Stimulated activated CD8-positive, alpha-beta memory T cell treated with anti-CD3 and anti-CD28 coated beads, Interleukin-7, amount 100 ng/mL, for 24 hours (primary cell): ENCODE data around the gene RASGRF1.

Source experiments
- DNase-seq: peaks from one replicate; pipeline ENCODE4 v3.0.0-alpha.2; 2020; ENCODE audit warnings: low read depth

The RASGRF1 gene

DNA sequence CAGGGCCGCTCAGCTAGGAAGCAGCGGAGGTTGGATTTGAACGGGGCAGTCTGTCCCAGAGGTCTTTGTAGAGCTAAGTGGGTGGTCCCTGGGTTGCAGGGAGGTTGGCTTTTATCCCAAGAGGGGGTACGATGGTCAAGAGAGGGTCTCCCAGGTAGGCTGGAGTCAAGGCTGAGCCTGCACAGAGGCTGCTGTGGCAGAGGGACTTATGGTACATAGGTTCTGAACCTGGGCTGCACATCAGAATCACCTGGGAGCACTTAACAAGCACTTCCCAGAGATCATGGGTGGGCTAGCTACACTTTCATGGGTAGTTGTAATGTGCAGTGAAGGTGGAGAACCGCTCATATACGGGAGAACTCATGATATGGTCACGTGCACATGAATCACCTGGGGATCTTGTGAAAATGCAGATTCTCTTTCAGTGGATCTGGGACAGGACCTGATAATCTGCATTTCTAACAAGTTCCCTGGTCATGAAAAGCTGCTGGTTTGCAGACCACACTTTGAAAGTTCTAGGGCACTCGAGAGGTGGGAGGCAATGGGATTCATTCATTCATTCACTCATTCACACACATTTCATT is 2.9 kb upstream of the RASGRF1 start:
- no peak for DNase-seq

- no peak for DNase-seq
Observed at GRCh38 chr15:79092382-79092781, 1.8 kb upstream of the RASGRF1 start.

DNA sequence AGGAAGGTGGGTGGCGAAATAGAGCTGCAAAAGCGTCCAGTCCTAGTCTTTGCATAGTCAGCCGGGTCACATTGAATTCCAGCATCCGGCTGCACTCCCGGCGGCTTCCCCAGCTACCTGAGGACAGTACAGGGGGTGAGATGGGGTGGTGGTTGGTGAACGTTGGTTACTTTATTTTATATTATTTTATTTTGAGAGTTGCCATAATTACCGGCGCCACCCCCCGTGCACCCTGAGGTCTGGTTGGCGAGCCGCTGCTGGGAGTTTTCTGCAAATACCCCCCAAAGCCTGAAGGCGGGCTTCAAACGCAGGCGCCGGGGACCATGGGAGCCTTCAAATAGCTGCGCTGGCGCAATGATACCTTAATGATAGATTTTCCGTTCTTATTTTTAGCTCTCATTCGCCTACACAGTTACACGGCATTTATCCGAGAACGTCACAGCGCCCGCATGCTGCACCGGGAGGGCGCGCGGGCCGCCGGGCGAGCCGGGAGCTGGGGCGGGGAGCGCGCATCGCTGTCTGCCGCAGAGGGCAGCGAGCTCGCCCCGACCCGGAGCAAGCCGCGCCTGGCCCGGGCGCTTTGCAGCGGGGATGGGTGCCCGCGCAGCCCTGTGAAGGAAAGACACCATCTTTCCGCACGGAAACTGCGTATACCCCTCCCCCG is 756 bp upstream of the RASGRF1 start:
- no peak for DNase-seq

DNA sequence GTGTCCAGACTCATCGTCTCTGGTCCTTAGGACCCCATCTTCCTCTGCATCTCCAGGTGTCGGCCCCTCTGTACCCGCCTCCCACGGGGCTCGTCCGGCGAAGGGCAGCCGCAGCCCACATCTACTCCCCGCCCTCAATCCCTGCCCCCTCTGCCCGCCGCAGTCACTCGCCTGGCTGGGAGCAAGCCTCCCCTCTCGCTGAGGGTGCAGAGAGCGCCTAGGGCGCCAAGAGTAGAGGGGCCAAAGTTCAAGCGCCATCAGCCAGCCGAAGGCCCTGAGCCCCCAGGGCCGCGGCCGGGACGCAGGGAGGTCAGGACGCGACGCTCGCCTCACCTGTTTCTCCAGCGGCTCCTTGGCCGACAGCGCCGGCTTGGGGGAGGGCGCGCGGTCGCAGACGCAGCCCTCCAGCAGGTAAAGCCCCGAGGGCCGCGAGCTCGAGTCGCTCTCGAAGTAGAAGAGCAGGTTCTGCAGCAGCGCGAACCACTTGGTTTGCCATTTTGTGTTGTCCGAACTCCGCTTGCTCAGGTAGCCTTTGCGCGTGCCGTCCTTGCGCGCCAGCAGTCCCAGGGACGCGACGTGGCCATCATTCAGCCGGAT is 592 bp downstream of the RASGRF1 start:
- DNase-seq, result no peak

GRCh38 chr15:79089331-79089889 is 1.2 kb downstream of the RASGRF1 start:
- no peak for DNase-seq

- DNase-seq, result no peak
Observed at GRCh38 chr15:79088426-79089205, 2.0 kb downstream of the RASGRF1 start.

- no peak for DNase-seq
Observed at GRCh38 chr15:79086814-79087213, 3.8 kb downstream of the RASGRF1 start.

DNA sequence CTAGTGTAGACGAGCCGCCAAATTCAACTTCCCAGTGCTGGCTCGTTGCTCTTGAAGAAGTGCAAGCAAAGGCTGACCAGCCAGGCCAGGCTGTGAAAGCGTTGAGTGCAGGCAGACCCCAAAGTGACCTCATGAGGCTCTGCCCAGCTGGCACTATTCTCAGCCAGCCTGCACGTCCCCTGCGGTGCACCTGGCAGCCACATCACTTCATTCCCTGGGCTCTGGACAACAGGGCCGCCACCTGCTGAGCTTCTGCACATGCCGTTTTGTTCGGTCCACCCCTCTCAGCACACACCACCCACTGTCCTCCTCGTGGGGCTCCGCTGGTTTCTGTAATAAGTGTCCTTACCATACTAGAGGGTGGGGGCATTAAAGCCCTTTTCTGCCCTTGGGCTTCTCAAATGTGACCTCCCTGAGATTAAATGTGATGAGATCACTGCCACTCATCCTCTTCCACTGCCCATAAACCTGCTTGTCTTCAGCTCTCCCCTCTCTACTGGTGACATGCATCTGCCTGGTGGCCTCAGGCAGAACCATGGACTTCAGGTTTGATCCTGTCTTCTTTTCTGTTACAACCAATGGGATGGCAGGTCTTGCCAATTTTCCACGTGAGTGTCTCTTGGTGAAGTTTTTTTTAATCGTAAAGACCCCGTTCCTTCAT is 6.1 kb downstream of the RASGRF1 start:
- no peak for DNase-seq

DNA sequence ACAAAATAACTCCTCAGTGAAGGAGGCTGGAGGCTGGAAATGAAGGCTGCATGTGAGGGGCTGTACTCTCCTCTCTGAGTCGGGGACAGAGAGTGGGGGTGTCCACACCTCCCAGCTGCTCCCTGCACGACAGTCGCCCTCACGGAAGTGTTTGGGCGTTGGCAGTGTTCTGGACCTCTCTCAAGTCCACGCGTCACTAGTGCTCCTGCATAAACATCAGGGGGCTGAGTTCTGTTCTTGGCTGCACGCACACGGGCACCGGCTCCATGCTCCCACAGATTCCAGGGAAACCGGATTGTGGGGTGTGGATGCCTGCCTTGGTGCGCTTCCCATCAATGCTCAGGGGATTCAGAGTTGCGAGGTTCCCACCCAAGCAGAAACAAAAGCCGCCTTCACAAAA is 7.4 kb downstream of the RASGRF1 start:
- no peak for DNase-seq

- no peak for DNase-seq
Observed at GRCh38 chr15:79082363-79083070, 8.1 kb downstream of the RASGRF1 start.

- DNase-seq, result no peak
Observed at GRCh38 chr15:79078763-79079410, 11.7 kb downstream of the RASGRF1 start.

GRCh38 chr15:79078003-79078402 is 12.6 kb downstream of the RASGRF1 start:
- DNase-seq, result no peak

- DNase-seq, result no peak
Observed at GRCh38 chr15:79076661-79077060, 13.9 kb downstream of the RASGRF1 start.

DNA sequence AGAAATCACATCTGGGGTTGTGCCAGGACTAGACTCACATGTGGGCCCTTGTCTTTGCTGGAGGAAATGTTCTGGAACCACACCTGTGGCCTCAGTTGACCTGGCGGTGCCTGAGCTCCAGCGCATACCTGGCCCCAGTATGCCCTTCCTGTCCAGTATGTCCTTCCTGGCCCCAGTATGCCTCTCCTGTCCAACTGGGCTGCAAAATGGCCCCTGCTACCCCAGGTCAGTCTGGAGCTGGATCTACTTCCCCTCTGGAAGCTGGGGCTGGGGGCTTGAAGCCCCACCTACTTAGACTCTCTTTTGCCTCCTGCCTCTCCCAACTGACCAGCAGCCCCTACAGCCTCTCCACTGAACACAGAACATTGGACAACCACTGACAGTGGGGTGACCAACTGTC is 15.3 kb downstream of the RASGRF1 start:
- no peak for DNase-seq

DNA sequence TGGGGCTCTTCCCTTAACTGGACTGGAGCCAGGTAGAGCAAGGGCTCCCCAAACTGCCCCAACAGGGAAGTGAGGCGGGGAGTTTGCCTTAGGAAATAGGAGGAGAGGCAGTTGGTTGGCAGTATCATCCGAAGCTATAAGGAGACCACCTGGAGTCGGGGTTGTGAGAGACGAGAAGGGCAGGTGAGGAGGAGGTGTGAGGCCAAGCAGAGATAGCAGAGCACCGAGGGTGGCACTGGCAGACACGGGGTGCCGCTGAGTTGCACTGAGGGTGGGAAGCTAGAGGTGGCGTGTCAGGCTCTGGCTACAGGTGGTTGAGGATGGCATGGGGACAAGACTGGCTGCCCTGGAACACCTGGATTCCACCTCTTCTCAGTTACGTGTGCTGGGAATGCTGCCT is 17.2 kb downstream of the RASGRF1 start:
- DNase-seq, result no peak

DNA sequence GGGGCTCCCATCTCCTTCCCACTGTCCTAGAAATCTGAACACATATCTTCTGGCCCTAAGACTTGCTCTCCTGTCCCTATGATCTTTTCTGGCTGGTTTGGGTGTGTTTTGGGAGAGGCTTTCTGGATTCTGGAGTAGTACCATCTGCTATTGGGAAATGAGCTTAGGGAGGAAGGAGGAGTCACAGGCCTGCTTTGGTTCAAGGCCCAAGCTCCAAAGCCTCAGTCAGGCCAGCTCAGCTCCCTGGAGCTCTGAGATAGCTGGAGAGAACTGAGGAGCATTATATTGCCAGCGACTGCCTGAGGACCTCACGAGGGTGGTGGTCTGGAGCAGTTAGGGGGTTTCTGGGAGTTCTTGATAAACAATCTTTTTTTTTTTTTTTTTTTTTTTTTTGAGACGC is 18.7 kb downstream of the RASGRF1 start:
- no peak for DNase-seq

DNA sequence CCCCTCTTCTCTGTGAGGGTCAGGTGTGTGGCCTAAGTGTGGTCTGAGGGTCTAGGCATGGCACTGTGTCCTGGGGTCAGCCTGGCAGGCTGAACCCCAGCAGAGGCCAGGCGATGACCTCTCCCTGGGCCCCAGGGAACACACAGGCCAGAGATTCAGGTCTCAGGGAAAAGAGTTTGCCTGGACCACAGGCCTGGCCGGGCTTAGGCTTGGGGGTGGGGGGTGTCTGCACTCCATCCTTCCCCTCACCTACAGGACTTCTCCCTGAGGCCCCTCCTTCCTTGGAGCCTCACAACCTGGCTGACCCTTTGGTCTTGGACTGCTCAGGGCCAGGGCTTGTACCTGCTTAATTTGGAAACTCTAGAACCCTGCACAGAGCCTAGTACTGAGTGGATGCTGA is 21.8 kb downstream of the RASGRF1 start:
- no peak for DNase-seq

DNA sequence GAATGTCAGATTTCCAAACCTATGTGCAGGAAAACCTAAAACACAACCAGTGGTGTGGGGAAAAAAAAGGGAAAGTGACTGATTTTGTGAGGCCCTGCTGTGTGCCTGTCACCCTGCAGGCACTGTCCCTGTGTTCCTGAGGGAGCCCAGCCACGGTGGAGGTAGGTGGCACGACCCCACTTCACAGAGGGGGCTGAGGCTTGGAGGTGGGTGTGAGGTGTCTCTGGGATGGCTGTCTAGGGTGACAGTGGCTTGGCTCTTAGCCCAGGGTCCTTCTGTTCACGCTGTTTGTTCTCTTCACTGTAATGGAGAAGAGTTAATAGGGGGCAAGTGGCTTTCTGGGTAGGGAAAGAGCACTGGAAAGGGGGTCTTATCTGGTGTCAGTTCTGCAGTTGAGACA is 22.6 kb downstream of the RASGRF1 start:
- no peak for DNase-seq

- DNase-seq, result no peak
Observed at GRCh38 chr15:79067072-79067833, 23.3 kb downstream of the RASGRF1 start.

GRCh38 chr15:79066391-79067071 is 24.0 kb downstream of the RASGRF1 start:
- no peak for DNase-seq
